ENCODE data around the gene DDX10.

DDX10 gene

GRCh38 chr11:108835624-108836023, 170.8 kb downstream of the DDX10 start:
- no peak for DNase-seq

- no peak for DNase-seq
Measured at GRCh38 chr11:108836541-108836940, 171.7 kb downstream of the DDX10 start.

- no peak for DNase-seq
Measured at GRCh38 chr11:108838102-108838791, 173.4 kb downstream of the DDX10 start.

- no peak for DNase-seq
Measured at GRCh38 chr11:108838792-108839105, 173.9 kb downstream of the DDX10 start.

GRCh38 chr11:108846009-108846408, 181.1 kb downstream of the DDX10 start:
- DNase-seq, result no peak

GRCh38 chr11:108847298-108847990, 182.6 kb downstream of the DDX10 start:
- no peak for DNase-seq

- DNase-seq, result no peak
Measured at GRCh38 chr11:108851781-108852180, 186.9 kb downstream of the DDX10 start.

GRCh38 chr11:108852701-108853100, 187.8 kb downstream of the DDX10 start:
- DNase-seq, result no peak

GRCh38 chr11:108853151-108853550, 188.3 kb downstream of the DDX10 start:
- DNase-seq, result no peak

- no peak for DNase-seq
Measured at GRCh38 chr11:108853864-108854263, 189.0 kb downstream of the DDX10 start.

GRCh38 chr11:108854346-108854745, 189.5 kb downstream of the DDX10 start:
- no peak for DNase-seq

- DNase-seq, result no peak
Measured at GRCh38 chr11:108857382-108857781, 192.5 kb downstream of the DDX10 start.

GRCh38 chr11:108858622-108859021, 193.8 kb downstream of the DDX10 start:
- no peak for DNase-seq

- no peak for DNase-seq
Measured at GRCh38 chr11:108859510-108859909, 194.6 kb downstream of the DDX10 start.

GRCh38 chr11:108863528-108863927, 198.7 kb downstream of the DDX10 start:
- DNase-seq, result no peak

- DNase-seq, result no peak
Measured at GRCh38 chr11:108865406-108865805, 200.5 kb downstream of the DDX10 start.

- no peak for DNase-seq
Measured at GRCh38 chr11:108866781-108867180, 201.9 kb downstream of the DDX10 start.

- no peak for DNase-seq
Measured at GRCh38 chr11:108870373-108871020, 205.6 kb downstream of the DDX10 start.

GRCh38 chr11:108871152-108871551, 206.3 kb downstream of the DDX10 start:
- no peak for DNase-seq

GRCh38 chr11:108871867-108872266, 207.0 kb downstream of the DDX10 start:
- DNase-seq, result no peak

- DNase-seq, result no peak
Measured at GRCh38 chr11:108872781-108873291, 208.0 kb downstream of the DDX10 start.

- no peak for DNase-seq
Measured at GRCh38 chr11:108873310-108873709, 208.4 kb downstream of the DDX10 start.

- DNase-seq, result no peak
Measured at GRCh38 chr11:108873941-108874340, 209.1 kb downstream of the DDX10 start.

GRCh38 chr11:108875134-108875533, 210.3 kb downstream of the DDX10 start:
- no peak for DNase-seq
